Measurements from ENCODE around the gene PFDN4. TPM values are rescaled to one million over a fixed set of nuclear protein-coding genes. Genes with fewer than 3 reads are reported as not detected.

The PFDN4 gene
- total RNA-seq, 6 donors from 2014 or later, result 15.5 to 78.5 (median 23.9) TPM

- Histone ChIP-seq H3K4me3 (no peak overlapping the region), H3K27me3 (no peaks in the 10 kb centered on the region), H3K4me1 (no peaks in the 10 kb centered on the region), H3K36me3 (no peaks in the 10 kb centered on the region), H3K27ac (no peak overlapping the region), H3K9me3 (no peaks in the 10 kb centered on the region)
- ATAC-seq (ENCODE audit: low FRiP score in 2 of 2) (peak; percentile 74 to 87), DNase-seq (peak in 1 of 2 donors; percentile 68)
- TF ChIP-seq CTCF (IDR thresholded peaks at IDR 0.05), result peak; percentile 67 to 84 (median 74)
- no peak for TF ChIP-seq POLR2AphosphoS5 (IDR thresholded peaks at IDR 0.05)
- no peak for TF ChIP-seq POLR2A (IDR thresholded peaks at IDR 0.05)
- TF ChIP-seq EP300 (IDR thresholded peaks at IDR 0.05), result no peak
- 13 to 14% methylated on average over 7 of the region's 7 CpGs for WGBS, 2 donors
These were observed 8.1 kb upstream of the PFDN4 start for GRCh38 chr20:54199721-54200176.

- DNase-seq (no peak), ATAC-seq (ENCODE audit: low FRiP score in 2 of 2) (no peak)
- Histone ChIP-seq H3K27me3 (no peaks in the 10 kb centered on the region), H3K9me3 (no peaks in the 10 kb centered on the region), H3K4me3 (no peak overlapping the region), H3K36me3 (no peaks in the 10 kb centered on the region), H3K27ac (no peak overlapping the region), H3K4me1 (no peaks in the 10 kb centered on the region)
- TF ChIP-seq POLR2A (IDR thresholded peaks at IDR 0.05), result no peak
- no peak for TF ChIP-seq EP300 (IDR thresholded peaks at IDR 0.05)
- no peak for TF ChIP-seq CTCF (IDR thresholded peaks at IDR 0.05)
- no peak for TF ChIP-seq POLR2AphosphoS5 (IDR thresholded peaks at IDR 0.05)
- WGBS, 2 donors, result 41 to 54% methylated on average over 7 of the region's 7 CpGs
These were observed 7.2 kb upstream of the PFDN4 start for GRCh38 chr20:54200487-54201267.

- H3K27ac ChIP-seq, result no peak overlapping the region
- DNase-seq (no peak), ATAC-seq (ENCODE audit: low FRiP score in 2 of 2) (no peak)
- no peak for TF ChIP-seq POLR2AphosphoS5 (IDR thresholded peaks at IDR 0.05)
- H3K4me1 ChIP-seq, result no peaks in the 10 kb centered on the region
- H3K27me3 ChIP-seq, result no peaks in the 10 kb centered on the region
- no peaks in the 10 kb centered on the region for H3K36me3 ChIP-seq
- WGBS, 2 donors, result 65 to 73% methylated on average over 4 of the region's 4 CpGs
- H3K4me3 ChIP-seq, result no peak overlapping the region
- no peaks in the 10 kb centered on the region for H3K9me3 ChIP-seq
These were observed 6.5 kb upstream of the PFDN4 start for GRCh38 chr20:54201268-54201846.

- 48 to 62% methylated on average over 5 of the region's 5 CpGs for WGBS, 2 donors
These were observed 4.6 kb upstream of the PFDN4 start for GRCh38 chr20:54203281-54203680.

More at GRCh38 chr20:54203281-54203680, 4.6 kb upstream of the PFDN4 start:
- Histone ChIP-seq H3K9me3 (no peaks in the 10 kb centered on the region), H3K36me3 (no peaks in the 10 kb centered on the region), H3K4me3 (no peak overlapping the region), H3K27me3 (no peaks in the 10 kb centered on the region), H3K27ac (no peak overlapping the region), H3K4me1 (peaks cover 0 to 3% (median 2%) of the 10 kb centered on the region in 4 donors)
- DNase-seq, result no peak
- ATAC-seq (ENCODE audit: low FRiP score in 2 of 2), result no peak
- TF ChIP-seq POLR2AphosphoS5 (IDR thresholded peaks at IDR 0.05) (no peak), POLR2A (IDR thresholded peaks at IDR 0.05) (no peak), CTCF (IDR thresholded peaks at IDR 0.05) (no peak), EP300 (IDR thresholded peaks at IDR 0.05) (no peak)

All from upper lobe of left lung (tissue), 6 donors.